D721Med (cell line): ENCODE data around the gene C17orf67.

Experiments used
- DNase-seq: peaks from one replicate; pipeline ENCODE4 v3.0.0; 2011; ENCODE audit warnings: low spot score; ENCODE audit not compliant: insufficient read length
- FAIRE-seq: peaks from 2 replicates; lab custom pipeline; 2011; peaks lifted over from hg19 to GRCh38; lab: Jason Lieb, UNC
- CTCF ChIP-seq: IDR thresholded peaks from 2 replicates; pipeline ENCODE4 v1.5.1; 2012; ENCODE audit warnings: mild to moderate bottlenecking, control low read depth; ENCODE audit not compliant: insufficient read depth; ENCODE audit errors: missing control alignments

Gene C17orf67

GRCh38 chr17:56803071-56803470 lies 30.6 kb downstream of the C17orf67 start:
- DNase-seq (no peak), FAIRE-seq (no peak)
- TF ChIP-seq CTCF: no peak

GRCh38 chr17:56801459-56802178 lies 32.1 kb downstream of the C17orf67 start:
- DNase-seq (no peak), FAIRE-seq (no peak)
- TF ChIP-seq CTCF: no peak

GRCh38 chr17:56798916-56799315 lies 34.8 kb downstream of the C17orf67 start:
- DNase-seq (no peak), FAIRE-seq (no peak)
- TF ChIP-seq CTCF: no peak

GRCh38 chr17:56796536-56796935 lies 37.2 kb downstream of the C17orf67 start:
- TF ChIP-seq CTCF: no peak
- no peak for DNase-seq
- no peak for FAIRE-seq

- no peak for TF ChIP-seq CTCF
- FAIRE-seq (no peak), DNase-seq (no peak)
Measured at GRCh38 chr17:56795221-56795865, 38.4 kb downstream of the C17orf67 start.

- no peak for DNase-seq
- no peak for TF ChIP-seq CTCF
- FAIRE-seq: no peak
Measured at GRCh38 chr17:56793957-56794356, 39.8 kb downstream of the C17orf67 start.

- no peak for FAIRE-seq
- no peak for TF ChIP-seq CTCF
- DNase-seq: no peak
Measured at GRCh38 chr17:56793531-56793930, 40.2 kb downstream of the C17orf67 start.
